ENCODE data around the gene PRR20G. TPM values are rescaled to one million over a fixed set of nuclear protein-coding genes. Genes with fewer than 3 reads are reported as not detected.
A peak's percentile ranks its signal among the peaks of the same experiment; 100 is the strongest.
"Not testable (repeated sequence)": the region's sequence is repeated elsewhere in the genome, so short reads cannot be mapped to it uniquely, and the experiment has no call there.

The PRR20G gene
- total RNA-seq, 2 donors from 2014 or later: not detected

GRCh38 chr3:127307112-127307835, 19.4 kb upstream of the PRR20G start:
- ATAC-seq: no peak
- Mint-ChIP-seq H3K9me3 (peaks cover 0 to 6% of the 10 kb centered on the region in 2 donors), H3K27ac (no peak overlapping the region), H3K36me3 (no peaks in the 10 kb centered on the region)
- no peak for DNase-seq (ENCODE audit: low spot score in 2 of 2)

GRCh38 chr3:127306361-127307111, 18.7 kb upstream of the PRR20G start:
- ATAC-seq (no peak), DNase-seq (ENCODE audit: low spot score in 2 of 2) (no peak)
- H3K36me3 Mint-ChIP-seq: no peaks in the 10 kb centered on the region
- peaks cover 0 to 6% of the 10 kb centered on the region in 2 donors for H3K9me3 Mint-ChIP-seq
- H3K27ac Mint-ChIP-seq: no peak overlapping the region

- no peak overlapping the region for H3K27ac Mint-ChIP-seq
- ATAC-seq: no peak
- H3K9me3 Mint-ChIP-seq: peaks cover 0 to 6% of the 10 kb centered on the region in 2 donors
- H3K36me3 Mint-ChIP-seq: no peaks in the 10 kb centered on the region
- no peak for DNase-seq (ENCODE audit: low spot score in 2 of 2)
These were observed 17.7 kb upstream of the PRR20G start for GRCh38 chr3:127305499-127306060.

GRCh38 chr3:127304121-127304744, 16.4 kb upstream of the PRR20G start:
- H3K9me3 Mint-ChIP-seq: peaks cover 0 to 6% of the 10 kb centered on the region in 2 donors
- ATAC-seq (no peak), DNase-seq (ENCODE audit: low spot score in 2 of 2) (no peak)
- H3K36me3 Mint-ChIP-seq: no peaks in the 10 kb centered on the region
- no peak overlapping the region for H3K27ac Mint-ChIP-seq

GRCh38 chr3:127299276-127299675, 11.4 kb upstream of the PRR20G start:
- Mint-ChIP-seq H3K27ac (no peak overlapping the region), H3K36me3 (no peaks in the 10 kb centered on the region), H3K9me3 (no peaks in the 10 kb centered on the region)
- ATAC-seq: no peak
- no peak for DNase-seq (ENCODE audit: low spot score in 2 of 2)

- no peak overlapping the region for H3K27ac Mint-ChIP-seq
- ATAC-seq: no peak
- H3K36me3 Mint-ChIP-seq: no peaks in the 10 kb centered on the region
- DNase-seq (ENCODE audit: low spot score in 2 of 2): no peak
- peaks cover 0 to 1% of the 10 kb centered on the region in 2 donors for H3K9me3 Mint-ChIP-seq
These were observed 9.1 kb upstream of the PRR20G start for GRCh38 chr3:127296959-127297358.

GRCh38 chr3:127296166-127296565, 8.3 kb upstream of the PRR20G start:
- H3K9me3 Mint-ChIP-seq: peaks cover 0 to 6% of the 10 kb centered on the region in 2 donors
- peaks cover 0 to 5% of the 10 kb centered on the region in 2 donors for H3K36me3 Mint-ChIP-seq
- no peak for DNase-seq (ENCODE audit: low spot score in 2 of 2)
- H3K27ac Mint-ChIP-seq: no peak overlapping the region
- no peak for ATAC-seq

GRCh38 chr3:127293650-127294049, 5.8 kb upstream of the PRR20G start:
- DNase-seq (ENCODE audit: low spot score in 2 of 2); H3K27ac Mint-ChIP-seq; ATAC-seq; H3K36me3 Mint-ChIP-seq; H3K9me3 Mint-ChIP-seq: not testable (repeated sequence)

GRCh38 chr3:127291611-127292010, 3.8 kb upstream of the PRR20G start:
- ATAC-seq (peak; percentile 54 to 63), DNase-seq (ENCODE audit: low spot score in 2 of 2) (no peak)
- H3K27ac Mint-ChIP-seq: no peak overlapping the region
- peaks cover 0 to 5% of the 10 kb centered on the region in 2 donors for H3K36me3 Mint-ChIP-seq
- peaks cover 5 to 15% of the 10 kb centered on the region in 2 donors for H3K9me3 Mint-ChIP-seq

- no peak for ATAC-seq
- H3K27ac Mint-ChIP-seq: no peak overlapping the region
- no peak for DNase-seq (ENCODE audit: low spot score in 2 of 2)
These were observed 3.3 kb upstream of the PRR20G start for GRCh38 chr3:127291114-127291513.

GRCh38 chr3:127289706-127290575, 2.1 kb upstream of the PRR20G start:
- Mint-ChIP-seq H3K27ac (no peak overlapping the region), H3K36me3 (peaks cover 0 to 5% of the 10 kb centered on the region in 2 donors), H3K9me3 (peaks cover 9 to 15% of the 10 kb centered on the region in 2 donors)
- DNase-seq (ENCODE audit: low spot score in 2 of 2) (no peak), ATAC-seq (peak; percentile 43 to 53)

More at GRCh38 chr3:127291114-127291513, 3.3 kb upstream of the PRR20G start:
- Mint-ChIP-seq H3K36me3 (peaks cover 0 to 5% of the 10 kb centered on the region in 2 donors), H3K9me3 (peaks cover 9 to 15% of the 10 kb centered on the region in 2 donors)

- ATAC-seq (peak; percentile 53 to 69), DNase-seq (ENCODE audit: low spot score in 2 of 2) (no peak)
- H3K36me3 Mint-ChIP-seq: peaks cover 0 to 5% of the 10 kb centered on the region in 2 donors
- H3K9me3 Mint-ChIP-seq: peaks cover 9 to 15% of the 10 kb centered on the region in 2 donors
- no peak overlapping the region for H3K27ac Mint-ChIP-seq
These were observed 1.3 kb upstream of the PRR20G start for GRCh38 chr3:127288921-127289705.

GRCh38 chr3:127288343-127288742, 497 bp upstream of the PRR20G start:
- no peak overlapping the region for H3K27ac Mint-ChIP-seq
- H3K9me3 Mint-ChIP-seq: peaks cover 9 to 15% of the 10 kb centered on the region in 2 donors
- DNase-seq (ENCODE audit: low spot score in 2 of 2) (no peak), ATAC-seq (peak; percentile 1 to 18)
- H3K36me3 Mint-ChIP-seq: peaks cover 0 to 5% of the 10 kb centered on the region in 2 donors

- Mint-ChIP-seq H3K9me3 (peaks cover 9 to 11% of the 10 kb centered on the region in 2 donors), H3K27ac (no peak overlapping the region), H3K36me3 (peaks cover 0 to 3% of the 10 kb centered on the region in 2 donors)
- ATAC-seq (no peak), DNase-seq (ENCODE audit: low spot score in 2 of 2) (no peak)
These were observed 1.2 kb downstream of the PRR20G start for GRCh38 chr3:127286571-127287140.

- DNase-seq (ENCODE audit: low spot score in 2 of 2) (no peak), ATAC-seq (no peak)
- H3K36me3 Mint-ChIP-seq: no peaks in the 10 kb centered on the region
- peaks cover 9% of the 10 kb centered on the region in 2 donors for H3K9me3 Mint-ChIP-seq
- no peak overlapping the region for H3K27ac Mint-ChIP-seq
These were observed 3.6 kb downstream of the PRR20G start for GRCh38 chr3:127284258-127284657.

Measured in activated naive CD4-positive, alpha-beta T cell treated with anti-CD3 and anti-CD28 coated beads, Interleukin-2, amount 50 U/mL, for 72 hours (primary cell).